ENCODE measurements around the gene IPO7.

The IPO7 gene

DNA sequence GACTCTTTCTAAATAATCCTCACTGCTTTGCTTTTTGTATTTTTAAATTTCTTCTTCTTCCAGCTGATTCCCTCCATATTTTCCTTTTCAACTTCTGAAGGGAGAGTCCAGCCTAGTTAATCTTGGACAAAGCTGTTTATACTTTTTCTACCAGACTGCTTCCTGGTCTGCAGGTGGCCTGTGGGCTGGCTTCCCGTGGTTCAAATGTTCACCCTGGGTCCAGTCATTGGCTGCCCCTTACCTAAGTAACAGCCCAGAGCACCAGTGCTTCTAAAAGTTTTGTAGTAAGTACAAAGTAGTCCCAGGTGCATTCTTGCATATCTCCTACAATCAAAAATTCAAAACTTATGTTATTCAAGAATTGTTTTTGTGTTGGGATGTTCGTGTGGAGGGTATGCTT lies 95.4 kb downstream of the IPO7 start:
- Histone ChIP-seq H3K9me3 (no peaks in the 10 kb centered on the region), H3K4me3 (ENCODE audit: low read depth, low read length) (no peak overlapping the region), H3K36me3 (no peaks in the 10 kb centered on the region), H3K27me3 (no peaks in the 10 kb centered on the region), H3K4me1 (no peaks in the 10 kb centered on the region)
- DNase-seq: no peak
- TF ChIP-seq, protein P1, sequence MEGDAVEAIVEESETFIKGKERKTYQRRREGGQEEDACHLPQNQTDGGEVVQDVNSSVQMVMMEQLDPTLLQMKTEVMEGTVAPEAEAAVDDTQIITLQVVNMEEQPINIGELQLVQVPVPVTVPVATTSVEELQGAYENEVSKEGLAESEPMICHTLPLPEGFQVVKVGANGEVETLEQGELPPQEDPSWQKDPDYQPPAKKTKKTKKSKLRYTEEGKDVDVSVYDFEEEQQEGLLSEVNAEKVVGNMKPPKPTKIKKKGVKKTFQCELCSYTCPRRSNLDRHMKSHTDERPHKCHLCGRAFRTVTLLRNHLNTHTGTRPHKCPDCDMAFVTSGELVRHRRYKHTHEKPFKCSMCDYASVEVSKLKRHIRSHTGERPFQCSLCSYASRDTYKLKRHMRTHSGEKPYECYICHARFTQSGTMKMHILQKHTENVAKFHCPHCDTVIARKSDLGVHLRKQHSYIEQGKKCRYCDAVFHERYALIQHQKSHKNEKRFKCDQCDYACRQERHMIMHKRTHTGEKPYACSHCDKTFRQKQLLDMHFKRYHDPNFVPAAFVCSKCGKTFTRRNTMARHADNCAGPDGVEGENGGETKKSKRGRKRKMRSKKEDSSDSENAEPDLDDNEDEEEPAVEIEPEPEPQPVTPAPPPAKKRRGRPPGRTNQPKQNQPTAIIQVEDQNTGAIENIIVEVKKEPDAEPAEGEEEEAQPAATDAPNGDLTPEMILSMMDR (IDR thresholded peaks at IDR 0.05; ENCODE audit: low read depth, low read length): no peak

DNA sequence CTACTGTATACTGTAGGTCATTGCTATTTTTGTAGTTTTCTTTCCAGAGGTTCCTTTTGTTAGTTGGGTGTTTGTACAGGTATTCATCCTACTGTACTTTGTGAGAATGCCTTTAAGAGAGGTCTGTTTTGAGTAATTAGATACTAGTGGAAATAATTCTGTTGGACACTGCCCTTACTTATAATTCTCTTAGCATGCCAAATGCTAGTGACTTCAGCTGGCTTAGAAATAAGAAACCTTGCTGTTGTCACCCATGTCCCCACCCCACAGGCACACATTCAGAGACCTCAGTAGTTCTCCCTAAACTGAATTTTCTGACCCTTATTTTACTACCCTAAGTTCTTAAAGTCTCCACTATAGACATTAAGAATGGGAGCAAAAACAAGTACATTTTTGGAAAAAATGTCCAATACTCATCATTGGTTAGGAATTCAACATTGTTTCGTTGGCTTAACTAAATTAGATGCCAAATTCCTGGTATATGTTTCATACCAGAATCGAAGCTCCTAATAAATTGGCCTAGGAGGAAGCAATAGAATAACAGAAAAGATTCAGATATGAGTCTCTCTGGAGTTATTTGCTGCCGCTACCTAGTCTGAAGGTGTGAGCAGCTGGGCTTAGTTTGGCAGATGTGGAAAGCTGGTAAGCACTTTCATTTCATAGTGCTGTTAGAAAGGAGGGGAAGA lies 104.8 kb downstream of the IPO7 start:
- no peaks in the 10 kb centered on the region for H3K27me3 ChIP-seq
- DNase-seq: no peak
- no peaks in the 10 kb centered on the region for H3K9me3 ChIP-seq
- H3K4me3 ChIP-seq (ENCODE audit: low read depth, low read length): no peak overlapping the region
- H3K36me3 ChIP-seq: no peaks in the 10 kb centered on the region; the same call in 1 of the 2 replicates
- H3K4me1 ChIP-seq: no peaks in the 10 kb centered on the region
- TF ChIP-seq, protein P1 (IDR thresholded peaks at IDR 0.05; ENCODE audit: low read depth, low read length): no peak

DNA sequence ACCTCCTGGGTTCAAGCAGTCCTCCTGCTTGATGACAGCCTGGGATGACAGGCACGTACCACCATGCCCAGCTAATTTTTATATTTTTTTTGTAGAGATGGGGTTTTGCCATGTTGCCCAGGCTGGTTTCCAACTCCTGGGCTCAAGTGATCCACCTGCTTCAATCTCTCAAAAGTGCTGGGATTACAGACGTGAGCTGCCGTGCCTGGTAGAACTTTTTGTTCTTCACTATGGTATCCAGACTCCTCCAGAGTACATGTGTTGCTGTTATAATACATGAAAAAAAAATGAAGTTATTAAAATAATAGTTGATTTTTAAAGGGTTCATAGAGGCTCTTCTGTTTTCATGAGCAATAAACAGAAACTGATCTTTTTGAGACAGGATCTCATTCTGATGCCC lies 105.9 kb downstream of the IPO7 start:
- TF ChIP-seq, protein P1 (IDR thresholded peaks at IDR 0.05; ENCODE audit: low read depth, low read length): no peak
- DNase-seq: no peak
- Histone ChIP-seq H3K36me3 (no peaks in the 10 kb centered on the region; the same call in 1 of the 2 replicates), H3K27me3 (no peaks in the 10 kb centered on the region), H3K9me3 (no peaks in the 10 kb centered on the region), H3K4me3 (ENCODE audit: low read depth, low read length) (no peak overlapping the region), H3K4me1 (no peaks in the 10 kb centered on the region)

DNA sequence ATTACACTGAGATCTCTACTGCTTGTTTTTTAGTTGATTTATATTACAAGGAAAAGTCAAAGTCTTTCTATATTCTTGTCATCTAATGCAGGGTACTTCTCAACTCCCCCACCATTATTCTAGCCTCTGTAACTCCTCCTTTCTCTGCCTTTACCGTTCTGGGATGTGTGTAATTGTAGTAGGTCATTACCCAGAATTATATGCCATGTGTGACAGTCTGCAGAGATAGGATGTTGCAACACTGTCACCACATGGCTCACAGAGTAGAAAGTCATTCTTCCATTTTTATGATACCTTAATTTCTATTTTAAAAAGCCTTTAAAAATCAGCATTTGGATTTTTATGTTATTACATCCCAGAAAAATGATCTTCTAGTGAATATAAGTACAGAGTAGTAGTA lies 109.0 kb downstream of the IPO7 start:
- DNase-seq: no peak
- Histone ChIP-seq H3K4me1 (no peaks in the 10 kb centered on the region), H3K36me3 (peaks cover 5% of the 10 kb centered on the region; the same call in 1 of the 2 replicates), H3K9me3 (no peaks in the 10 kb centered on the region), H3K4me3 (ENCODE audit: low read depth, low read length) (no peak overlapping the region), H3K27me3 (no peaks in the 10 kb centered on the region)
- TF ChIP-seq, protein P1 (IDR thresholded peaks at IDR 0.05; ENCODE audit: low read depth, low read length): no peak

DNA sequence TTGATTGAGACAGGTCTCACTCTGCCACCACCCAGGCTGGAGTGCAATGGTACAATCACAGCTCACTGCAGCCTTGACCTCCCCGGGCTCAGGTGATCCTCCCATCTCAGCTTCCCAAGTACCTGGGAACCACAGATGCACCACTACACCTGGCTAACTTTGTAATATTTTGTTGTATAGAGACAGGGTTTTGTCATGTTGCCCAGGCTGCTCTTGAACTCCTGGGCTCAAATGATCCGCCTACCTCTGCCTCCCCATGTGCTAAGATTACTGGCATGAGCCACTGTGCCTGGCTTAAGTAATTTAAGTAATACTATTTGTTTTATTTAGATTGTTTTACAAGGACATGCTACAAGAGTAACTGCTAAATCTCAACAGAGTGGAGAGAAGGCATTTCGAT lies 109.9 kb downstream of the IPO7 start:
- Histone ChIP-seq H3K4me1 (no peaks in the 10 kb centered on the region), H3K36me3 (peaks cover 5% of the 10 kb centered on the region; the same call in 1 of the 2 replicates), H3K27me3 (no peaks in the 10 kb centered on the region), H3K4me3 (ENCODE audit: low read depth, low read length) (no peak overlapping the region), H3K9me3 (no peaks in the 10 kb centered on the region)
- TF ChIP-seq, protein P1 (IDR thresholded peaks at IDR 0.05; ENCODE audit: low read depth, low read length): no peak
- DNase-seq: no peak

DNA sequence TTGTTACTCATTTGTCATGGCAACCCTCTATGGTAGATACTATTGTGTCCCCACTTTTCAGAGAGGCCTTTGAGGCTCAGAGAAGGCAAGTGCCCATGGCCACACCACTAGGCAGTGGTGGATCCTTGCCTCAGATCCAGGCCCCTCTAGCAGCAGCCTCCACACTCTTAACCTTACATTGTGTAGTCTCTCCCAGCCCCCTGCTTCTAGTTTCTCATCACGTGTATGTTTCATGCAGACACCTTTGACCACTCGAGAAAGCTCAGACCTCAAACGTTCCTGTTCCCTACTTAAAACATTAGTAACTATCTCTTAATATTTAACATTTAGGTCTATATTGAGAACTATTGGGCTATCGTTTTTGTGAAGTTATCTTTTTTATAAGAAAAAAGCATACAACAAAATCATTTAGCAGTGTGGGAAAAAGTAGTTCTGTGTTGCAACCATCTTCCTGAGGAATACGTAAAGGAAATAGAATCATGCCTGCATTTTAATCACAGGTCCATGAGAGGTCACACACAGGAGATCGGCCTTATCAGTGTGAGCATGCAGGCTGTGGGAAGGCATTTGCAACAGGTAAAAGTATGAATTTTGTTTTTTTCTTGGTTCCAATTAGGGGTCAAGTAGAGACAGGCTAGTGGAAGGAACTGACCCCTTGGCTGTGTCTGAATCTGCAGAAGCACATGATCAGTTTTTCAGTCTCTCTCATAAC lies 111.5 kb downstream of the IPO7 start:
- Histone ChIP-seq H3K27me3 (no peaks in the 10 kb centered on the region), H3K9me3 (no peaks in the 10 kb centered on the region), H3K4me1 (no peaks in the 10 kb centered on the region), H3K36me3 (peaks cover 5% of the 10 kb centered on the region; the same call in 1 of the 2 replicates), H3K4me3 (ENCODE audit: low read depth, low read length) (no peak overlapping the region)
- no peak for DNase-seq
- TF ChIP-seq, protein P1 (IDR thresholded peaks at IDR 0.05; ENCODE audit: low read depth, low read length): no peak
